Testis (tissue), 2 donors: ENCODE measurements around the gene TBC1D9.

Experiments used
- CTCF ChIP-seq, 3 experiments: fragments of 450-650 bp in 2 of 3; fragments of 200-600 bp in 1 of 3; sonication (generic) in 1 of 3; IDR thresholded peaks; one replicate each; pipeline ENCODE4 v1.5.1; 2016 to 2019; ENCODE audit warnings: antibody characterized with exemption in 3 of 3, mild to moderate bottlenecking in 2 of 3, moderate library complexity in 1 of 3
- POLR2A ChIP-seq: fragments of 450-650 bp; IDR thresholded peaks from one replicate; pipeline ENCODE4 v1.6.1; 2017; ENCODE audit warnings: antibody characterized with exemption, mild to moderate bottlenecking, moderate library complexity

GRCh38 chr4:140704964-140705363, 51.2 kb downstream of the TBC1D9 start:
- TF ChIP-seq CTCF (IDR thresholded peaks at IDR 0.05) (no peak), POLR2A (no peak)
